Renal cortical epithelial cell (primary cell): ENCODE measurements around the gene C19orf38. TPM values are rescaled to one million over a fixed set of nuclear protein-coding genes. Genes with fewer than 3 reads are reported as not detected.
"Not testable (repeated sequence)": the region's sequence is repeated elsewhere in the genome, so short reads cannot be mapped to it uniquely, and the experiment has no call there.

Source experiments
- DNase-seq: peaks from one replicate; pipeline ENCODE4 v3.0.0-alpha.2; 2011; ENCODE audit warnings: low read depth
- total RNA-seq: library from RNA; depleted of rRNA; stranded (reverse); fragments of >200 nt; gene quantifications from 2 replicates; pipeline ENCODE4 v1.2.3, GENCODE V29; 2014

The C19orf38 gene
- total RNA-seq, 1 donor from 2014 or later = 0.85 TPM

DNA sequence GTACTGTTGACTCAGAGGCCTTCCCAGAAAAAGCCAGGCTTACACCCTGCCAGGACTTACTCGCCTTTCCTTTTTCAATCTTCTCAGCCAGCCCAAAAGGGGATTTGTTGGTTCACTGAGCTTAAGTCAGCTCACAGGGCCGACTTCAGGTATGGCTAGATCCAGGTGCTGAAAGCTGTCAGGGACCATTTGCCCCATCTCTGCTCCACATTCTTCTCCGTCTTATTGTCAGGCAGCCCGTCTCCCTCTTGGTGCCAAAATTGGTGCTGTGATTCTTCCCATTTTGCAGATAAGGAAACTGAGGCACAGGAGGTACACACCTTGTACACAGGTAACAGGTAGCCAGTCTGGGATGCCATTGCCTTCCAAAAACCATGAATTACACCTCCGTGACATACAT, 2.4 kb downstream of the C19orf38 start:
- DNase-seq = no peak

DNA sequence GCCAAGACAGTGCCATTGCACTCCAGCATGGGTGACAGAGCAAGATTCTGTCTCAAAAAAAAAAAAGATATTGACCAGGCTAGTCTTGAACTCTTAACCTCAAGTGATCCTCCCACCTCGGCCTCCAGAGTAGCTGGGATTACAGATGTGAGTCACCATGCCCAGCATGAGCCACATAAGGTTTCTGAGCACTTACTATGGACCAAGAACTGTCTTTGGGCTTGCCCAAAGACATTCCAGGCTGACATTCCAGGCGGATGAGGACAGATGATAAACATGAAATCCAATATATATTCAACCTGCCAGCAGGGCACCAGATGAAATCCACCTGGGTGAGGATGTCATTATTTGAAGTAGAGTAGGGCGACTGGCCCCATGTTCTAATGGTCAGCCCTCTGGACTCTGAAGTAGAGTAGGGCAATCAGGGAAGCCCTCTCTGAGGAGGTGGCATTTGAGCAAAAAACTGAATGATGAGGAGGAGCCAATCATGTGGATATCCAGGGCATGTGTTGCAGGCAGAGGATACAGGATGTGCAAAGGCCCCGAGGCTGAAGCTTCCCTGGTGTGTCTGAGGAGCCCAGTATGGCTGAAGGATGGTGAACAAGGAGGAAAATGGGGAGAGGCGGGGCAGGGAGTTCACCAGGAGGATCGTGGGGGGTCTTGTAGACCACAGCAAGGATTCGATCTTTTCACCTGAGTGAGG, 4.0 kb downstream of the C19orf38 start:
- peak; percentile 13 for DNase-seq

DNA sequence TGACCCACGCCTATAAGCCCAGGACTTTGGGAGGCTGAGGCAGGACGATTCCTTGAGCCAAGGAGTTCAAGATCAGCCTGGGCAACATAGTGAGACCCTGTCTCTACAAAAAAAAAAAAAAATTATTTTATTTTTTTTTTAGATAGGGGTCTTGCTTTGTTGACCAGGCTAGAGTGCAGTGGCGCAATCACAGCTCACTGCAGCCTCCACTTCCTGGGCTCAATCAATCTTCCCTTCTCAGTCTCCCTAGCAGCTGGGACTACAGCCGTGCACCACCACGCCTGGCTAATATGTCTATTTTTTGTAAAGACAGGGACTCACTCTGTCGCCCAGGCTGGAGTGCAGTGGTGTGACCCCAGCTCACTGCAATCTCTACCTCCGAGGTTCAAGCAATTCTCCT, 4.7 kb downstream of the C19orf38 start:
- DNase-seq = no peak

DNA sequence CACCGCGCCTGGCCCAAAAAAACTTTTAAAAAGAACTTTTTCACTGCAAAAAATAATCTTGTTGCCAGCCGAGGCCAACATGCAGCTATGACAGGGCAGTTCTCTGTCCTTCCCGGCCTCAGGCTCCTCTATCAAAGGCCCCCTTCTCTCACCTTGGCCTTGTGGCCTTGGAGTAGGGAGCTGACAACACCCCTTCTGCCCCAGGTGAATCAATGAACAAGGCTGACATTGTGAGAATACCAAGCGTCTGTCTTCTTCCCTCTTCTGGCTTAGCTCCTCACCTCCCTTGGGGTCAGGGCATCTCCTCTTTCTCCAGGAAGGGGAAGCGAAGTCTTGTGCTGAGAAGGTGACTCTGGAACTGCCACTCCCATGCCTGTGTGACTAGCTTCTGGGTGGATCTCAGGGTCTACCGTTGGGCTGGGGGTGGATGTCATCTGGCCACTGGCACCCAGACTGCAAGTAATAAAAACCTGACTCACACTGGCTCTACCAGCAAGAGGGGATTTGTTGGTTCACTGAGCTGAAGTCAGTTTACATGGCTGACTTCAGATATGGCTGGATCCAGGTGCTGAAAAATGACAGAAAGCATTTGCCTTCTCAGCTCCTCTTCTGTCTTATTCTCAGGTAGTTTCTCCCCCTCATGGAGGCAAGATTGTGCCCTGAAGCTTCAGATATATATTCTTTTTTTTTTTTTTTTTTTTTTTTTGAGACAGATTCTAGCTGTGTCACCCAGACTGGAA, 6.3 kb downstream of the C19orf38 start:
- no peak for DNase-seq

DNA sequence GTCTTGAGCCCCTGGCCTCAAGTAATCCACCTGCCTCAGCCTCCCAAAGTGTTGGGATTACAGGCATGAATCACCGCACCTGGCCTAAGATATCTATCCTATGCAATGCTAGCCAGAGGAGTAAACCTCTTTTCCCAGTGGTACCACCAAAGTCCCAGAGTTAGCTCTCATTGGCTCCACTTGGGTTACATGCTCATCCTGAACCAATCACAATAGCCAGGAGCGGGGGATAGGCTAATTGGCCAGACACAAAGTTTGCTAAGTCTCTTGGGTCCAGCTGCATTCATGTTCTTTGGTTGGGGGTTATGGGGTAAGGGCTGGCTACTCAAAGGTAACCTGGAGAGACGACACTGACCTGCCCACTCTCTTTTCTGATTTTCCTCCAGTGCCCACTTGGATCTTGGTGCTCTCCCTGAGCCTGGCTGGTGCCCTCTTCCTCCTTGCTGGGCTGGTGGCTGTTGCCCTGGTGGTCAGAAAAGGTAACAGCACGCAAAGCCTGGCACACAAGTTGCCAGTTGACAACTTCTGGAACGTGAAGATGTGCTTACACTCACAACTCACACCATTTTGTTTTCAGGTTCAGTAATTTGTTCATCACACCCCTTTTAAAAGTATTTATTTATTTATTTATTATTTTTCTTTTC, 7.8 kb downstream of the C19orf38 start:
- no peak for DNase-seq

GRCh38 chr19:10856899-10857298, 8.7 kb downstream of the C19orf38 start:
- not testable (repeated sequence) for DNase-seq

GRCh38 chr19:10858204-10858828, 10.1 kb downstream of the C19orf38 start:
- no peak for DNase-seq

- peak; percentile 26 for DNase-seq
These were observed 13.0 kb downstream of the C19orf38 start for GRCh38 chr19:10861103-10861651.

GRCh38 chr19:10862561-10863106, 14.4 kb downstream of the C19orf38 start:
- DNase-seq = no peak

DNA sequence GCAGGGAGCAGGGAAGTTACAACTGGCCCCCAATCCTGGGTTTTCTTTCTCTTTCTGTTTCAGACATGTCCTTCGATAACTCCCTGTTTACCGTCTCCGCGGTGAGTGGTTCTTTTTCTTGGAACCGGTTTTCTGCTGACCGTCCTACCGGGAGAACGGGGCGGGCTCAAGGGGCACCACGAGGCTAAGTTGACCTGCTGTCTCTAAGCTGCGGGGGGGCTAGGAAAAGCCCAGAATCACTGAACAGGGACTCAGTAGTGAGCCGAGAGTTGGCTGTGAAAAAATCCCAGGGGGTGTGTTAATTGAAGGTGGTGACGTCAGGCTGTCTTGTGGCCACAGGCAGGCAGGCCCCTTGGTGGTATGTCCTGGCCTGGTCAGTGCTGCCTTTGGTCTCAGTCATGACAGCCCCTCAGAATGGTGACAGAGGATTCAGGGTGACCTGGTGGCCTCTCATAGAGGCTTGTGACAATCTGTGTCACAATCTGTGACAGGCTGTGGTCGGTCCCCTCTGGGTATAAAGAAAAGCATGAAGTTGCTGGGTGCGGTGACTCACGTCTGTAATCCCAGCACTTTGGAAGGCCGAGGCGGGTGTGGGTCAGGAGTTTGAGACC, 15.0 kb downstream of the C19orf38 start:
- DNase-seq = peak; percentile 76

GRCh38 chr19:10864538-10864899, 16.3 kb downstream of the C19orf38 start:
- DNase-seq = peak; percentile 54

GRCh38 chr19:10866495-10866894, 18.3 kb downstream of the C19orf38 start:
- DNase-seq = no peak

- DNase-seq = no peak
These were observed 20.8 kb downstream of the C19orf38 start for GRCh38 chr19:10868872-10869547.

DNA sequence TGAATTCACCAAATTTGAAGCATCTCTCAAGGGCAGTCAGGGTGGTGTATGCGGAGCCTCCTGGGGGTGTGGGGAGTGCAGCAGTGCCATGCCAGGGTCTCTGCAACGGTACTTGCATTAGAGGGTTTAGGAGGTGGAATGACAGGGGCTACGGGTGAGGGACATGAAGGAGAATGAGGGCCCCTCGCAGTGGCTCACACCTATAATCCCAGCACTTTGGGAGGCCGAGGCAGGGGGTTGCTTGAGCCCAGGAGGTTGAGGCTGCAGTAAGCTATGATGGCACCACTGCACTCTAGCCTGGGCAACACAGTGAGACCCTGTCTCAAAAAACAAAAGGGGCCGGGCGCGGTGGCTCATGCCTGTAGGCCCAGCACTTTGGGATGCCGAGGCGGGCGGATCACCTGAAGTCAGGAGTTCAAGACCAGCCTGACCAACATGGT, 21.7 kb downstream of the C19orf38 start:
- not testable (repeated sequence) for DNase-seq

DNA sequence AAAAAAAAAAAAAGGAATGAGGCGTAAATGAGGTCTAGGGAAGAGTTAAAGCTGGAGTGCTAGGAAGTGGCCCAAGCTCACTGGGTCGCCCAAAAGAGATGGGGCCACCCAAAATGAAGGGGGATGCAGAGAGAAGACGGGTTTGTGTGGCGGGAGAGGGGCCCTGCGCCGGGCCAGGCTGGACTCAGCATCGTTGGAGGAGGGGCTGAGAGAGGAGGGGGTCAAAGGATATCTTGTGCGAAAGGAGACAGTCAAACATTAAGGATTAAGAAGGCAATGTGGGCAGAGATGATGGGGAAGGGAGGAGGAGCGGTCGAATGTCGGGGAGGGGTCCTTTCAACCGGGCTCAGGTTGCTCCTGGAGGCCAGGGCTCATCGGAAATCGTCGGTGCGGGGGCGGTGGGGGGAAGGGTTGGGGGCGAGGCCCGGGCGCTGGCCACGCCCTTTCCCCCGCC, 22.3 kb downstream of the C19orf38 start:
- DNase-seq = no peak

DNA sequence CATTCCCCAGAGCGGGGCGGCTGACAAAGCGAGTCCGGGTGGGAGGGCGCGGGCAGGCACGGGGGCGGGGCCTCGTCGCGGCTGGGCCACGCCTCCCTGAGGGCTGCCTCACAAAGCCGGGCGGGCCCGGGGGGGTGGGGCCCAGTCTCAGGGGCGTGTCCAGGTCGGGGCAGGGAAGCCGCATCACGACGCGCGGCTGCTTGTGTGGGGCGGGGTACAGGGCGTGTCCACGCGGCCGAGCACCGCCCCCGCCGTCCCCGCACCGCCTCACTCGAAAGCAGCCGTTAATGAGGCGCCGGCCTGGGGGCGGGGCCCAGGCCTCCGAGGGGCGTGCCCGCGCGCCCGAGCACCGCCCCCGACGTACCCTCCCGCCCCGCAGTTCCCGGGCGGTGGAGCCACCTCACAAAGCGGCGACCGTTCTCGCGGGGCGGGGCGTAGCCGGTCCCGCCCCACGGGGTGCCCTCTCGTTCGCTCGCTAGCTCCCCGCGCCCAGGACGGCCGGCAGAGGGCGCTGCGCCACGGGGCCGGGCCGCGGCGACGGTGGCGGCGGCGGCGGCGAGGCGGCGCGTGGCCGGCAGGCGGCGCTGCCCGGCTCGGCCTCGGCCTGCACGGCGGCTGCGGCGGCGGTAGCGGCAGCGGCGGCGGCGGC, 22.9 kb downstream of the C19orf38 start, which contains the start of gene CARM1:
CARM1 (plus strand) TSS at position 599 of the 649 bp plus-strand sequence. CDS start 150 bp downstream, outside the sequence.
- peak; percentile 82 for DNase-seq

- DNase-seq = no peak
These were observed 23.7 kb downstream of the C19orf38 start for GRCh38 chr19:10871711-10872545.

- no peak for DNase-seq
These were observed 24.4 kb downstream of the C19orf38 start for GRCh38 chr19:10872546-10873107.

GRCh38 chr19:10874024-10874423, 25.8 kb downstream of the C19orf38 start:
- no peak for DNase-seq
